ENCODE data around the gene RBFOX1. TPM values are rescaled to one million over a fixed set of nuclear protein-coding genes. Genes with fewer than 3 reads are reported as not detected.

RBFOX1 gene
- polyA plus RNA-seq, 1 donor from 2014 or later: 56.8 TPM

- Histone ChIP-seq H3F3A (ENCODE audit: insufficient read depth, low read length, poor library complexity, severe bottlenecking) (no peaks in the 10 kb centered on the region), H3K9ac (ENCODE audit: low read length) (no peak overlapping the region), H3K9me2 (ENCODE audit: insufficient read depth, low read length) (no peaks in the 10 kb centered on the region), H3K4me2 (ENCODE audit: low read length) (no peak overlapping the region), H4K20me1 (ENCODE audit: insufficient read depth) (no peaks in the 10 kb centered on the region), H3K9me3 (ENCODE audit: low read length) (no peaks in the 10 kb centered on the region), H3K27me3 (ENCODE audit: insufficient read depth, low read depth, low read length) (no peaks in the 10 kb centered on the region), H3K4me3 (ENCODE audit: low read length) (no peak overlapping the region), H2AFZ (ENCODE audit: low read depth, low read length) (no peak overlapping the region), H3K79me2 (replicated peaks; ENCODE audit: insufficient read depth, low read length) (no peaks in the 10 kb centered on the region), H3K36me3 (ENCODE audit: insufficient read depth, low read length) (no peaks in the 10 kb centered on the region), H3K27ac (ENCODE audit: low read length) (no peak overlapping the region)
- TF ChIP-seq TAF1 (IDR thresholded peaks at IDR 0.05; ENCODE audit: low read depth) (no peak), RAD21 (conservative IDR thresholded peaks at IDR 0.05) (no peak), EP300 (conservative IDR thresholded peaks at IDR 0.05; ENCODE audit: poor library complexity, severe bottlenecking) (no peak), EZH2 (IDR thresholded peaks at IDR 0.05; ENCODE audit: borderline replicate concordance, insufficient read depth, low read length, poor library complexity, severe bottlenecking) (no peak), MXI1 (conservative IDR thresholded peaks at IDR 0.05; ENCODE audit: poor library complexity, severe bottlenecking) (no peak), POLR2AphosphoS5 (IDR thresholded peaks at IDR 0.05) (no peak), SMC3 (conservative IDR thresholded peaks at IDR 0.05; ENCODE audit: poor library complexity) (no peak)
- TF ChIP-seq, protein P1, sequence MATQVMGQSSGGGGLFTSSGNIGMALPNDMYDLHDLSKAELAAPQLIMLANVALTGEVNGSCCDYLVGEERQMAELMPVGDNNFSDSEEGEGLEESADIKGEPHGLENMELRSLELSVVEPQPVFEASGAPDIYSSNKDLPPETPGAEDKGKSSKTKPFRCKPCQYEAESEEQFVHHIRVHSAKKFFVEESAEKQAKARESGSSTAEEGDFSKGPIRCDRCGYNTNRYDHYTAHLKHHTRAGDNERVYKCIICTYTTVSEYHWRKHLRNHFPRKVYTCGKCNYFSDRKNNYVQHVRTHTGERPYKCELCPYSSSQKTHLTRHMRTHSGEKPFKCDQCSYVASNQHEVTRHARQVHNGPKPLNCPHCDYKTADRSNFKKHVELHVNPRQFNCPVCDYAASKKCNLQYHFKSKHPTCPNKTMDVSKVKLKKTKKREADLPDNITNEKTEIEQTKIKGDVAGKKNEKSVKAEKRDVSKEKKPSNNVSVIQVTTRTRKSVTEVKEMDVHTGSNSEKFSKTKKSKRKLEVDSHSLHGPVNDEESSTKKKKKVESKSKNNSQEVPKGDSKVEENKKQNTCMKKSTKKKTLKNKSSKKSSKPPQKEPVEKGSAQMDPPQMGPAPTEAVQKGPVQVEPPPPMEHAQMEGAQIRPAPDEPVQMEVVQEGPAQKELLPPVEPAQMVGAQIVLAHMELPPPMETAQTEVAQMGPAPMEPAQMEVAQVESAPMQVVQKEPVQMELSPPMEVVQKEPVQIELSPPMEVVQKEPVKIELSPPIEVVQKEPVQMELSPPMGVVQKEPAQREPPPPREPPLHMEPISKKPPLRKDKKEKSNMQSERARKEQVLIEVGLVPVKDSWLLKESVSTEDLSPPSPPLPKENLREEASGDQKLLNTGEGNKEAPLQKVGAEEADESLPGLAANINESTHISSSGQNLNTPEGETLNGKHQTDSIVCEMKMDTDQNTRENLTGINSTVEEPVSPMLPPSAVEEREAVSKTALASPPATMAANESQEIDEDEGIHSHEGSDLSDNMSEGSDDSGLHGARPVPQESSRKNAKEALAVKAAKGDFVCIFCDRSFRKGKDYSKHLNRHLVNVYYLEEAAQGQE (IDR thresholded peaks at IDR 0.05; ENCODE audit: borderline replicate concordance): no peak
- TF ChIP-seq, protein P2, sequence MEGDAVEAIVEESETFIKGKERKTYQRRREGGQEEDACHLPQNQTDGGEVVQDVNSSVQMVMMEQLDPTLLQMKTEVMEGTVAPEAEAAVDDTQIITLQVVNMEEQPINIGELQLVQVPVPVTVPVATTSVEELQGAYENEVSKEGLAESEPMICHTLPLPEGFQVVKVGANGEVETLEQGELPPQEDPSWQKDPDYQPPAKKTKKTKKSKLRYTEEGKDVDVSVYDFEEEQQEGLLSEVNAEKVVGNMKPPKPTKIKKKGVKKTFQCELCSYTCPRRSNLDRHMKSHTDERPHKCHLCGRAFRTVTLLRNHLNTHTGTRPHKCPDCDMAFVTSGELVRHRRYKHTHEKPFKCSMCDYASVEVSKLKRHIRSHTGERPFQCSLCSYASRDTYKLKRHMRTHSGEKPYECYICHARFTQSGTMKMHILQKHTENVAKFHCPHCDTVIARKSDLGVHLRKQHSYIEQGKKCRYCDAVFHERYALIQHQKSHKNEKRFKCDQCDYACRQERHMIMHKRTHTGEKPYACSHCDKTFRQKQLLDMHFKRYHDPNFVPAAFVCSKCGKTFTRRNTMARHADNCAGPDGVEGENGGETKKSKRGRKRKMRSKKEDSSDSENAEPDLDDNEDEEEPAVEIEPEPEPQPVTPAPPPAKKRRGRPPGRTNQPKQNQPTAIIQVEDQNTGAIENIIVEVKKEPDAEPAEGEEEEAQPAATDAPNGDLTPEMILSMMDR (IDR thresholded peaks at IDR 0.05; ENCODE audit: poor library complexity, severe bottlenecking): no peak
Measured at GRCh38 chr16:7331997-7332396, 648 bp upstream of the RBFOX1 start.

DNA sequence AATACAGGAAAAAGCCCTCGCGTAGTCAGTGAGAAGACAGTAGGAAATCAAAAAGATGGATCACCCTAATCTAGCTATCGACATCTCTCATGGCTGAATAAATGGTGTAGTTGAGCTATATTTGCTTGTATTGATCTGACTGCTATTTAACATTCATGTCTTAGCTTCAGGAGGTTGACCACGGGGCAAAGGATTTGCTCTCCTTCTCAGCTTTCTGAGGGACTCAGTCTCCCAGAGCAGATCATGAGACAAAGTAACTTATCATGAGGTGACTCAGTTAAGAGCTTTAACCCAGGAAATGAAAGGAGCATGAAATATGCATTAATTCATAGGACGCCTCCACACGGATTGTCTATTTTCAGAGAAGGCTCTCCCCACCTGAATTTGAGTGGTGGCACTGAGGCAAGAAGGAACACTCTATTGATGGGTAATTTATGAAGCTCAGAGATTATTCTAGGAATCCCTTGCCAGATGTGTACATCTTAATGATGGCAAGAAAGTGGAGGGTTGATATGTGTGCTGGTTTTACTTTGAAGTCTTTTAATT lies 608 bp downstream of the RBFOX1 start:
- H3K27ac ChIP-seq (ENCODE audit: low read length): no peak overlapping the region
- H3K9me2 ChIP-seq (ENCODE audit: insufficient read depth, low read length): no peaks in the 10 kb centered on the region
- no peak overlapping the region for H3K4me3 ChIP-seq (ENCODE audit: low read length)
- H2AFZ ChIP-seq (ENCODE audit: low read depth, low read length): no peak overlapping the region
- H3K36me3 ChIP-seq (ENCODE audit: insufficient read depth, low read length): no peaks in the 10 kb centered on the region
- H3K79me2 ChIP-seq (replicated peaks; ENCODE audit: insufficient read depth, low read length): no peaks in the 10 kb centered on the region
- H3K27me3 ChIP-seq (ENCODE audit: insufficient read depth, low read depth, low read length): no peaks in the 10 kb centered on the region
- TF ChIP-seq RAD21 (conservative IDR thresholded peaks at IDR 0.05) (no peak), EP300 (conservative IDR thresholded peaks at IDR 0.05; ENCODE audit: poor library complexity, severe bottlenecking) (no peak), TAF1 (IDR thresholded peaks at IDR 0.05; ENCODE audit: low read depth) (no peak), EZH2 (IDR thresholded peaks at IDR 0.05; ENCODE audit: borderline replicate concordance, insufficient read depth, low read length, poor library complexity, severe bottlenecking) (no peak), POLR2AphosphoS5 (IDR thresholded peaks at IDR 0.05) (no peak), SMC3 (conservative IDR thresholded peaks at IDR 0.05; ENCODE audit: poor library complexity) (no peak), MXI1 (conservative IDR thresholded peaks at IDR 0.05; ENCODE audit: poor library complexity, severe bottlenecking) (no peak)
- TF ChIP-seq, protein P2 (IDR thresholded peaks at IDR 0.05; ENCODE audit: poor library complexity, severe bottlenecking): no peak
- TF ChIP-seq, protein P1 (IDR thresholded peaks at IDR 0.05; ENCODE audit: borderline replicate concordance): no peak
- no peaks in the 10 kb centered on the region for H3K9me3 ChIP-seq (ENCODE audit: low read length)
- H3K9ac ChIP-seq (ENCODE audit: low read length): no peak overlapping the region
- H4K20me1 ChIP-seq (ENCODE audit: insufficient read depth): no peaks in the 10 kb centered on the region
- H3K4me2 ChIP-seq (ENCODE audit: low read length): no peak overlapping the region
- H3F3A ChIP-seq (ENCODE audit: insufficient read depth, low read length, poor library complexity, severe bottlenecking): no peaks in the 10 kb centered on the region
